ENCODE data around the gene TTLL5. TPM values are rescaled to one million over a fixed set of nuclear protein-coding genes. Genes with fewer than 3 reads are reported as not detected.

TTLL5 gene
- total and polyA plus RNA-seq, 9 of the 15 experiments (the other 6 are each of a cell fraction or from before 2014, with no cell fraction given) = 4.1 to 18.9 (median 12.6) TPM

- TF ChIP-seq CTCFL (IDR thresholded peaks at IDR 0.05; ENCODE audit: borderline replicate concordance, insufficient read depth, low read depth, low read length, poor library complexity, severe bottlenecking) (no peak), E2F3 (CRISPR knock-in tag; IDR thresholded peaks at IDR 0.05) (no peak)
These were observed 16.0 kb upstream of the TTLL5 start (continued) for GRCh38 chr14:75645056-75645455.

- TF ChIP-seq ZBTB8A (IDR thresholded peaks at IDR 0.05; ENCODE audit: partially characterized antibody) (no peak), BHLHE40 (IDR thresholded peaks at IDR 0.05; ENCODE audit: low read length) (no peak), ETV1 (tag; conservative IDR thresholded peaks at IDR 0.05; ENCODE audit: low read depth) (no peak), CREB3L1 (IDR thresholded peaks at IDR 0.05; ENCODE audit: borderline replicate concordance, low read depth) (no peak), CAMTA2 (CRISPR knock-in tag; conservative IDR thresholded peaks at IDR 0.05) (no peak), E2F4 (CRISPR knock-in tag; IDR thresholded peaks at IDR 0.05; ENCODE audit: low read depth) (no peak), ZNF184 (CRISPR knock-in tag; IDR thresholded peaks at IDR 0.05) (no peak), ZNF830 (CRISPR knock-in tag; IDR thresholded peaks at IDR 0.05) (no peak), FOXA1 (IDR thresholded peaks at IDR 0.05; ENCODE audit: borderline replicate concordance) (no peak), ZNF584 (CRISPR knock-in tag; IDR thresholded peaks at IDR 0.05; ENCODE audit: low read depth) (no peak), ZNF639 (CRISPR knock-in tag; conservative IDR thresholded peaks at IDR 0.05 in 1 of 2, IDR thresholded peaks at IDR 0.05 in 1 of 2) (no peak)
- ATAC-seq = no peak
- H3K9me1 ChIP-seq (ENCODE audit: control insufficient read depth, insufficient read depth, low read length) = no peaks in the 10 kb centered on the region
- no peak overlapping the region for H2AFZ ChIP-seq (ENCODE audit: low read depth, low read length)
- no peak overlapping the region for H3K9ac ChIP-seq (ENCODE audit: insufficient read depth in 1 of 2, low read depth in 2 of 2, low read length in 2 of 2)
- 39% methylated on average over 4 of the region's 6 CpGs for WGBS (ENCODE audit: insufficient coverage, low coverage, missing lambda C conversion rate)
- intact Hi-C loops (cut with micrococcal nuclease) = no loop called here
- CTCF ChIA-PET (ENCODE audit: low intra/inter-chr PET ratio) = no interaction called here
- BruUV-seq (replicated peaks) = no TSS peak
- no peak for FAIRE-seq
- no peaks in the 10 kb centered on the region for H3K9me3 ChIP-seq (replicated peaks; ENCODE audit: control insufficient read depth, insufficient read depth, low read depth, low read length)
- POLR2A ChIA-PET = interaction anchor here (0.7 to 1.0 kb wide), 2 partner anchors 14 to 23 kb away, joined by 3 to 4 read pairs; partner anchors contain the start of genes ERG28 and TTLL5
- H3K4me2 ChIP-seq (ENCODE audit: insufficient read depth, low read length) = no peak overlapping the region
- H3K27ac ChIP-seq (ENCODE audit: extremely low read depth, low read depth, low read length) = no peak overlapping the region
- in situ Hi-C loops (cut with MboI) = no loop called here
- H3K27me3 ChIP-seq (ENCODE audit: control insufficient read depth in 2 of 2, insufficient read depth in 2 of 2, low read length in 2 of 2) = peaks cover 0 to 5% of the 10 kb centered on the region in 2 experiments; a peak in 2 of 5 replicates
- H3K4me3 ChIP-seq = no peak overlapping the region
- H3K36me3 ChIP-seq (ENCODE audit: control insufficient read depth, insufficient read depth, low read length) = peaks cover 20% of the 10 kb centered on the region; the same call in 2 of the 3 replicates
- peaks cover 0 to 5% of the 10 kb centered on the region in 2 experiments; a peak in 2 of 5 replicates for H3K4me1 ChIP-seq (replicated peaks in 1 of 2; ENCODE audit: control insufficient read depth in 2 of 2, insufficient read depth in 2 of 2, low read length in 2 of 2)
- H4K20me1 ChIP-seq (replicated peaks; ENCODE audit: control insufficient read depth, insufficient read depth, low read length) = no peaks in the 10 kb centered on the region
- H3K79me2 ChIP-seq (ENCODE audit: control insufficient read depth, insufficient read depth, low read length) = no peaks in the 10 kb centered on the region
- DNase-seq (ENCODE audit: extremely low read depth in 1 of 4, low spot score in 3 of 4) = no peak
These were observed 14.3 kb upstream of the TTLL5 start for GRCh38 chr14:75646762-75647161.
